NCI-H1048 (cell line): ENCODE data around the gene IRS2.

Experiments used
- DNase-seq: peaks from one replicate; lab custom pipeline; 2025; lab: John Stamatoyannopoulos, UW

Gene IRS2

GRCh38 chr13:109807345-109807744, 21.0 kb upstream of the IRS2 start:
- DNase-seq, result no peak

GRCh38 chr13:109804654-109805053, 18.3 kb upstream of the IRS2 start:
- DNase-seq, result no peak

DNA sequence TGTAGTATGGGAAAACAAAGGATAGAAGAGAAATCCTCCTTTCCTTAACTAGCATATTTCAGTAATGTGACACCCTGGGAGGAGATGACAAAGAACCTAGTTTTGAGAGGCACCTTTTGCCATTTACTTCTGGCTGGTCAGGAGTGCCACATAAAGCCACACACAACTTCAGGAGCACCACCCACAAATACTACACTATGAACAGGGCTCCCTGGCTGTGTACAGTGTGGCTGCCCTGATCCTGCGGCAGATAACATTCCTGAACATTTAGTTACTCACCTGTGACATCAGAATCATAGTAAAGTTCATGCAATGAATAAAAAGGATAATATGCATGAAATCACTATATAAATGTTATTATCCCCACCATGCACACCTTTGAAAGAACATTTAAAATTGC, 17.4 kb upstream of the IRS2 start:
- DNase-seq, result no peak

DNA sequence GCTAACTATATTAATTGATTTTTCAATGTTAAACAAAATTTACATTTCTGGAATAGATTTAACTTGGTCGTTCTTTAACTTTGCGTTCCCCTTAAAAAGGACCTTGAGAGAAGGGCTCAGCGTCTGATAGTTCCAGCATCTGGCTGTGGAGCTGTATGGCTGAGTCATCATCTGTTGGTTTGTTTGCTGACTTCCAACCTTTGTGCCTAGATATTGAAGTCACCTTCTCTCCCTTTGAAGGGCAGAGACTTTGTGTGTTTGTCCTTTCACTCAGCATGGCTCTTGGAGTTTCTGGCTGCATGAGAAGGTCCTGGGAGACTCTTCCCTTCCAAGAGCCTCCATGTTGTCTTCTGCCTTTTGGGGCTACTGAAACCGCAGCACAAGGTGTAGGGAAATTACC, 16.6 kb upstream of the IRS2 start:
- no peak for DNase-seq

- DNase-seq, result no peak
Measured at GRCh38 chr13:109795011-109795410, 8.6 kb upstream of the IRS2 start.

GRCh38 chr13:109794095-109794494, 7.7 kb upstream of the IRS2 start:
- DNase-seq, result no peak

DNA sequence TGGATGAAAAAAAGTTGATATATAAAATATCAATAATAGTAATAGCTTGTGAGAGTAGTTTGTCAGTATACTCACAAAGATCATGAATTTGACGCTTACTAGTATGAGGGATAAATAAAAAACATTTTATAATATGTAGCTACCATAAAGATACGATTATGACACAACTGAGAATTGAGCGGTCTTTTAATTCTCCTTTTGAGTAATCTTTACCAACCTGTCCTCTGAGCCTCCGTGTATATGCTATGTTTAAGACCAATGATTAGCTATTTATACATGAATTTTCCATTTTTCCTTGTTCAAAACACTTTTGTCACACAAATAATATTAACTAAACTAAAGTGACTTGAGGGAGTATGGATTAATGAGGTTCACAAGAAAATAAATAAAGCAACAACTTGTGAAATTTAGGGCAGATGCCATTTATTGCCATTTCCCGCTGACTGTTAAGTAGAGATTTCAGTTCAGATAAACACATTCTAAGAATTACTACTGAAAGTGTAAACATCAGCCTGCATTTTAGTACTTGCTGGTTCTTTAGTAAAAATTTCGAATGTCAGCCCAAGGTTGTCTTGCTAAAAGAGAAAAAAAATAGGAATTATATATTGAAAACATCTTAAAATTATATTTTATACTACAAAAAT, 6.2 kb upstream of the IRS2 start:
- DNase-seq, result no peak

DNA sequence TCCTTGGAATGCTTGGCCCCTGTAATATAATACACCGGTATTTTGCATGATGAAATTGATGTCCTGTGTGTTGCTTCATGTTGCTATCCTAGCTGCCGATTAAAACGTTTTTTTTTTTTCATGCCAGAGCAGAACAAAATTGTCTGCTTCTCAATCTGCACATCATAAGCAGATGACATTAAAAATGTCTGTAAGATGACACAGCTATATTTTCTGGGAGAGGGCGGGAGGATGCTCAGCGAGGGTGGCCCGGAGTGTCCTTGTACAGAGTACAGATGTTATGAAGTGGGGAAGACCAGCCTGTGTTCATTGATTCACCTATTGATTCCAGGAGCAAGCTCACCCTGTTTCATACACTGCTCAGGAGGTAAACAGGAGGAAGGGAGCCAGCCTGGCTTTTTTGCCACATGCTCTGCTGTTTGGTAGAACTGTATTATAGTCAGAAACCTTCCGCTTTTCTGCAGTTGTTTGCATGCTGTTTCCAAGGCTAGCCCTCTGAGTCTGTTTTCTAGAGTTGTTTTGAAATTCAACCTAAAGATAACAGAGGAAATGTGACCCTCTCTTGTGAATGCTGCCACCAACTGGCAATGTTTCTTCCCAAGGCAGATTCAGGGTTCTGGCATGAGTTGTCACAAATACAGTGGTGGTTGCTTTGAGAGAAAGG, 4.7 kb upstream of the IRS2 start:
- no peak for DNase-seq

DNA sequence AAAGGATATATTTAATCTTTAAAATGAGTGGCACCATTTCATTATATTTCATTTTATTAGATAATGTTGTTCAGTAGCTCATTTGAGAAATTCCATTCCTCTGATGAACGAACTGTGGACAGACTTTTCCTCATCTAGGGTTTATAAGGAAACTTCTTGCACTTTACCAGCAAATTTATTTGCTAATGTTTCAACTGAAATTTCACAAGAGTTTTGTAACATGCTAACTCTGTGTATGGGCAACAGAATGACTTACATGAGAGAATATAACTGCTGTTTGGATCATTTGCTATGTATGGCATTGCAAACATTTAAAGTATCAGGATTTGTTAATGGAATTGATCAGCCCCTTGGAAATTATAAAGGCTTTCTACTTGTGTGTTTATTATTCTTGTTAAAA, 3.7 kb upstream of the IRS2 start:
- no peak for DNase-seq

GRCh38 chr13:109789262-109789661, 2.9 kb upstream of the IRS2 start:
- no peak for DNase-seq

GRCh38 chr13:109788372-109789111, 2.2 kb upstream of the IRS2 start:
- DNase-seq, result no peak

DNA sequence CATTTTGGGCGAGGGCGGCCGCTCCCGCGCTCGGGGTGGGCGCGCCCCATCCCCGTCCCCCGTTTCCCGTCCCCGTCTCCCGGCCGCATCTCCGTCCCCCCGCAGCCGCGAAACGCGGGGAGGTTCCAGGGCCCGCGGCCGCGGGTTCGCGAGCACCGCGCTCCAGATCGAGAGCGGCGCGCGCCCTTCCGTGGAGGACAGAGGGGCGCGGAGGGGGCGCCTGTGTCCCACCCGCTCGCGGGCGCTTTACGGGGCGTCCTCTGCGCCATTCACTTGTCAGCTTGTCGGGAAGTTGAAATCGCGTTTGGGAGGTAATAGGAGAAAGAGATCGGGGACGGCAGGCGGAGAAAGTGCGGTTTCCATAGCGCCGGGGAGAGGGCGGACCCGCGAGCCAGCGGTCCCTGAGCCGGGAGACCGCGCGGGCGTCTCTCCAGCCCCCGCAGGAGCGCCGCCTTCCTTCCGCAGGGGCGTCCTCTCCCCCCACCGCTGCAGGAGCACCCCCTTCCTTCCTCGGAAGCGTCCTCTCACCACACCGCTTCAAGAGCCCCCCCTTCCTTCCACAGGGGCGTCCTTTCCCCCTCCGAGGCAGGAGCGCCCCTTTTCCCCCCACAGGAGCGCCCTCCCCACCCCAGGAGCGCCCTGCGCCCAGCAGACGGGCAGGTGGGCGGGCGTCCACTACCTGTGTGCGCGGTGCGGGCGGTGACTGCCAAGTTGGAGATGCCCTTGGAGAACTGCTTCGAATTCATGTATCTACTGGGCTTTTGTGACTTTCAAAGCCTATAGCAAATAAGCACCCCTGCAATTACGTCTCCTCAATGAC, 962 bp upstream of the IRS2 start:
- no peak for DNase-seq

DNA sequence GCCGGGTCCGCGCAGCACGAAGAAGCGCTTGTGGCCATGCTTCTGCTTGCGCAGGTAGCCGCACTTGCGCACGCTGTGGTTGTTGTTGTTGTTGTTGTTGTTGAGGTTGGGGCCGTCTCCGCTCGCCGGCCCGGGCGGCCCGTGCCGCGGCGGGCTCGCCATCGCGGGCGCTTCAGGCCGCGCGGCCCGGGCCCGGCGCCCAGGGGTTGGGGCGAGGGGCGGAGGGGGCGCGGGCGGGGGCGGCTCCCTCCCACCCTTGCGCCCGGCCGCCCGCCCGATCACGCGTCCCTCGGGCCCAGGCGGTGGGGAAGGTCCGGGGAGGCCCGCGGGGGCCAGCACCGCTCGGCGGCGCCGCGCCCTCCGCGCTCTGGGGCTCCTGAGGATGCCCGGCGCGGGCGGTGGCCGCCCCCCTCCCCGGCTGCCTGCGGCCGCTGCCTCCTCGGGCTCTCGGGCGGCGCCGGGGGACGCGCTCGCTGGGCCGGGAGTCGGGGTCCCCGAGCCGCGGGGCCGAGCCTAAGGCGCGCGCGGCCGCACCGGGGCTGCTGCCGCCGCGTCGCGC, 412 bp downstream of the IRS2 start:
- DNase-seq, result no peak

DNA sequence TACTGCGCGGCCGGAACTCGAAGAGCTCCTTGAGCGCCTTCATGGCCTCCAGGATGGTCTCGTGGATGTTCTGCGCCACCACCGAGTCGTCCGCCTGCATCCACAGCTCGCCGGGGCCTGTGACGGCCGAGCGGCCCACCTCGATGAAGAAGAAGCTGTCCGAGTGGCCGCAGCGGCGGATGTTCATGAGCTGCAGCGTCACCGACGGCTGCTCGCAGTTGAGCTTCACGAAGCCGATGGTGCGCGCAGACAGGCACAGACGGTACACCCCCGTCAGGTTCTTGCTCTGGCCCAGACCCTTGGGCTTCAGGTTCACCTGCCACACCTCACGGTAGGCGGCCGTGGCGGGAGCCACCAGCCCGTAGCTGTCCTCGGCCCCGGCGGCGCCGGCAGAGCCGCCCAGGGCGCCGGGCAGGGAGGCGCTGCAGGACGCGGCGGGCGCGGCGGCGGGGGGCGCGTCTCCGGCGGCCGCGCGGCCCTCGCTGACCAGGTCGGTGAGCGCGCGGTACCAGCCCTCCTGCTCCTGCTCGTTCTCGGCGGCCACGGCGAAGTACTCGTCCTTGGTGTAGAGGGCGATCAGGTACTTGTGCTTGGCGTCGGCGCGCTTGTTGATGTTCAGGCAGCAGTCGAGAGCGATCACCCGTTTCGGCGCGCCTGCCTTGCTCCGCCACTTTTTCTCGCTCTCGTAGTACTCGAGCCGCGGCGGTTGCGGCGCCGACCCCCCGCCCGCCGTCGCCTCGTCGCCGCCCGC, 1.1 kb downstream of the IRS2 start:
- DNase-seq, result no peak

GRCh38 chr13:109784590-109785140, 1.7 kb downstream of the IRS2 start:
- DNase-seq, result no peak

- DNase-seq, result no peak
Measured at GRCh38 chr13:109783815-109784589, 2.4 kb downstream of the IRS2 start.

DNA sequence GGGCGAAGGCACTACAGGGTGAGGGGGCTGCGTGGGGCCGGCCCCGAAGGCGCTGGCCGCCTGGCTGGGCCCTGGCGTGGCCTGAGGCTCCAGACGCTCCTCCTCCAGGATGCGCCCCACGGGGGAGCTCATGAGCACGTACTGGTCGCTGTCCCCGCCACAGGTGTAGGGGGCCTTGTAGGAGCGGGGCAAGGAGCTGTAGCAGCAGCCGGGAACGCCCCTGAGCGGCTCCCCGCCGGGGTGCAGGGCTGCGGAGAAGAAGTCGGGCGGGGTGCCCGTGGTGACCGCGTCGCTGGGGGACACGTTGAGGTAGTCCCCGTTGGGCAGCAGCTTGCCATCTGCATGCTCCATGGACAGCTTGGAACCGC, 3.0 kb downstream of the IRS2 start:
- DNase-seq, result no peak

DNA sequence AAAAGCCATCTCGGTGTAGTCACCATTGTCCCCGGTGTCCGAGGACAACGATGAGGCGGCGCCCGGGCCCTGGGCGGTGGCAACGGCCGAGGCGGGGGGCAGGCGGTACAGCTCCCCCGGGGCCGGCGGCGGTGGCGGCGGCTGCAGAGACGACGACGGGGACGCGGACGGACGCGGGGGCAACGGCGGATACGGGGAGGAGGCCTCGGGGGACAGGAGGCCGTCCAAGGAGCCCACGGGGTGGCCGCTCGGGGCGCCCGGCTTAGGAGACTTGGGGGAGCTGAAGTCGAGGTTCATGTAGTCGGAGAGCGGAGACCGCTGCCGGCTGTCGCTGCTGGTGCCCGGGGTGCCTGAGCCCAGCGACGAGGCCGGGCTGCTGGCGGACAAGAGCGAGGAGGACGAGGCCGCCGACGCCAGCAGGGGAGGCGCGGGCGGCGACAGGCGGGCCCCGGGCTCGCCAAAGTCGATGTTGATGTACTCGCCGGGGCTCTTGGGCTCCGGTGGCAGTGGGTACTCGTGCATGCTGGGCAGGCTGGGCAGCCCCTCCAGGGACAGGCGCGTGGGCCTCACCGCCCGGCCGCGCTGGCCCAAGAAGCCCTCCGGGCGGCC, 3.5 kb downstream of the IRS2 start:
- DNase-seq, result no peak

- no peak for DNase-seq
Measured at GRCh38 chr13:109782066-109782822, 4.1 kb downstream of the IRS2 start.
